ENCODE results near the gene LRRTM4.

DNA sequence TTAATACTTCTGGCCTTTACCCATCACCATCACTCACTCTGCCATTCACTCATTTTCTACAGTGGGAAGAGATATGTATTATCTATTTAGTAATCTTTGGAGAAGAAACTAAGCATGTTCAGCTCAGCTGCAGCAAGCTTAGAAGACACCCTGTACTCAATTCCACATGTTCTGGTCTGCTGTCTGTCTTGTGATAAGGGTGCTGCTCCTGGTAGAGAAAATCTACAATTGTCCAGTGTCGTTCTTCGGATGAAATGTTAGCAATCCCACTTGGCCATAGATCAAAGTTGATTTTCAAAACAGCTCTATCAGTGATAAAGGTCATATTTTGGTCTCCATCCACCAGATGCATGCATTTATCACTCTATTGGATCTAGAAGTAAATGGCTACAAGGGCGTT is 337.1 kb downstream of the LRRTM4 start:
- TF ChIP-seq, protein P1, sequence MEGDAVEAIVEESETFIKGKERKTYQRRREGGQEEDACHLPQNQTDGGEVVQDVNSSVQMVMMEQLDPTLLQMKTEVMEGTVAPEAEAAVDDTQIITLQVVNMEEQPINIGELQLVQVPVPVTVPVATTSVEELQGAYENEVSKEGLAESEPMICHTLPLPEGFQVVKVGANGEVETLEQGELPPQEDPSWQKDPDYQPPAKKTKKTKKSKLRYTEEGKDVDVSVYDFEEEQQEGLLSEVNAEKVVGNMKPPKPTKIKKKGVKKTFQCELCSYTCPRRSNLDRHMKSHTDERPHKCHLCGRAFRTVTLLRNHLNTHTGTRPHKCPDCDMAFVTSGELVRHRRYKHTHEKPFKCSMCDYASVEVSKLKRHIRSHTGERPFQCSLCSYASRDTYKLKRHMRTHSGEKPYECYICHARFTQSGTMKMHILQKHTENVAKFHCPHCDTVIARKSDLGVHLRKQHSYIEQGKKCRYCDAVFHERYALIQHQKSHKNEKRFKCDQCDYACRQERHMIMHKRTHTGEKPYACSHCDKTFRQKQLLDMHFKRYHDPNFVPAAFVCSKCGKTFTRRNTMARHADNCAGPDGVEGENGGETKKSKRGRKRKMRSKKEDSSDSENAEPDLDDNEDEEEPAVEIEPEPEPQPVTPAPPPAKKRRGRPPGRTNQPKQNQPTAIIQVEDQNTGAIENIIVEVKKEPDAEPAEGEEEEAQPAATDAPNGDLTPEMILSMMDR (IDR thresholded peaks at IDR 0.05; ENCODE audit: low read depth, low read length): no peak
- TF ChIP-seq EZH2phosphoT487 (IDR thresholded peaks at IDR 0.05; ENCODE audit: low read depth): no peak

Data from OCI-LY3 (cell line).